GM12865 (cell line): ENCODE results near the gene CRIP2.

ENCODE experiments used
- DNase-seq: peaks from one replicate; pipeline ENCODE4 v3.0.0; 2010; ENCODE audit warnings: low read depth
- H3K4me3 ChIP-seq: 2 replicates; pipeline ENCODE4 v1.5.1; 2011; ENCODE audit warnings: mild to moderate bottlenecking, low read depth, low read length, control low read depth
- TF ChIP-seq, protein P1 (sequence below): IDR thresholded peaks from 2 replicates; pipeline ENCODE4 v1.5.1; 2011; ENCODE audit warnings: low read length, control low read depth, low read depth, inconsistent platforms; ENCODE audit not compliant: insufficient read depth; ENCODE audit errors: missing control alignments

CRIP2 gene

DNA sequence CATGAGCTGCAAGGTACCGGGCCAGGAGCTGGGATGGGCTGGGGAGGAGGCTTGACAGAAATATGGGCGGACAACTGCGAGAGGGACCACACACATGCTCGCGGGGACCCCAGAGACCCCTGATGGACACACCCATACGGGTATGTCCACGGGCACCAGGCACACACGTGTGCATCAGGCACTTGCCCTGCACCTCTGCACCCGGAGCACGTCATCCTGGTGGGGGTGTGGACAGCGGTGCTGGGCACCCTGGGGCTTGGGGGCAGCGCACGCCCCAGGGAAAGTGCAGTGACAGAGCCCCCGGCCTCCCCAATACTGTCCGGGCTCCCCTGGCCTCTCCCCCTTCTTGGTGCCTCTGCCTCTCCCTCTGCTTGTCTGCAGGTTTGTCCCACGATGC, 10.4 kb downstream of the CRIP2 start:
- no peak for DNase-seq
- no peak overlapping the region for H3K4me3 ChIP-seq
- TF ChIP-seq, protein P1, sequence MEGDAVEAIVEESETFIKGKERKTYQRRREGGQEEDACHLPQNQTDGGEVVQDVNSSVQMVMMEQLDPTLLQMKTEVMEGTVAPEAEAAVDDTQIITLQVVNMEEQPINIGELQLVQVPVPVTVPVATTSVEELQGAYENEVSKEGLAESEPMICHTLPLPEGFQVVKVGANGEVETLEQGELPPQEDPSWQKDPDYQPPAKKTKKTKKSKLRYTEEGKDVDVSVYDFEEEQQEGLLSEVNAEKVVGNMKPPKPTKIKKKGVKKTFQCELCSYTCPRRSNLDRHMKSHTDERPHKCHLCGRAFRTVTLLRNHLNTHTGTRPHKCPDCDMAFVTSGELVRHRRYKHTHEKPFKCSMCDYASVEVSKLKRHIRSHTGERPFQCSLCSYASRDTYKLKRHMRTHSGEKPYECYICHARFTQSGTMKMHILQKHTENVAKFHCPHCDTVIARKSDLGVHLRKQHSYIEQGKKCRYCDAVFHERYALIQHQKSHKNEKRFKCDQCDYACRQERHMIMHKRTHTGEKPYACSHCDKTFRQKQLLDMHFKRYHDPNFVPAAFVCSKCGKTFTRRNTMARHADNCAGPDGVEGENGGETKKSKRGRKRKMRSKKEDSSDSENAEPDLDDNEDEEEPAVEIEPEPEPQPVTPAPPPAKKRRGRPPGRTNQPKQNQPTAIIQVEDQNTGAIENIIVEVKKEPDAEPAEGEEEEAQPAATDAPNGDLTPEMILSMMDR, result no peak

DNA sequence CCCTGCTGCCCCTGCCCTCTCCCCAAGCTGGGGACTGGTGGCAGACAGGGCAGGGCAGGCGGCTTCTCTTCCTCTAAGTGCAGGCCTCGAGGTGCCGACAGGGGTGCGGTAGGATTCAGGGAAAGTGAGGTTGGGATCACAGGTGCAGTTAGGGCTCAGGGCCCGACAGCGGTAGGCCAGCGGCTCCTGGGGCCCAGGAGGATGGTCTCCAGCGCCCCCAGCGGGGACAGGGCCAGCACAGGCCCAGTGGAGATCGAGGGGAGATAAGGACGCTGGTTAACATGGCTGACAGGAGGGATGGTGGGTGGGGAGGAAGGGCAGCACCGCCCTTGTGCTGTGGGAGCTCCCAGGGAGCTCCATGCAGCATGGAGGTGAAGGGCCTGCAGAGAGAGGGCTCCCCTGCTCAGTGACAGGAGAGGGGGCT, 11.1 kb downstream of the CRIP2 start:
- TF ChIP-seq, protein P1, result peak; percentile 9
- no peak overlapping the region for H3K4me3 ChIP-seq
- no peak for DNase-seq

DNA sequence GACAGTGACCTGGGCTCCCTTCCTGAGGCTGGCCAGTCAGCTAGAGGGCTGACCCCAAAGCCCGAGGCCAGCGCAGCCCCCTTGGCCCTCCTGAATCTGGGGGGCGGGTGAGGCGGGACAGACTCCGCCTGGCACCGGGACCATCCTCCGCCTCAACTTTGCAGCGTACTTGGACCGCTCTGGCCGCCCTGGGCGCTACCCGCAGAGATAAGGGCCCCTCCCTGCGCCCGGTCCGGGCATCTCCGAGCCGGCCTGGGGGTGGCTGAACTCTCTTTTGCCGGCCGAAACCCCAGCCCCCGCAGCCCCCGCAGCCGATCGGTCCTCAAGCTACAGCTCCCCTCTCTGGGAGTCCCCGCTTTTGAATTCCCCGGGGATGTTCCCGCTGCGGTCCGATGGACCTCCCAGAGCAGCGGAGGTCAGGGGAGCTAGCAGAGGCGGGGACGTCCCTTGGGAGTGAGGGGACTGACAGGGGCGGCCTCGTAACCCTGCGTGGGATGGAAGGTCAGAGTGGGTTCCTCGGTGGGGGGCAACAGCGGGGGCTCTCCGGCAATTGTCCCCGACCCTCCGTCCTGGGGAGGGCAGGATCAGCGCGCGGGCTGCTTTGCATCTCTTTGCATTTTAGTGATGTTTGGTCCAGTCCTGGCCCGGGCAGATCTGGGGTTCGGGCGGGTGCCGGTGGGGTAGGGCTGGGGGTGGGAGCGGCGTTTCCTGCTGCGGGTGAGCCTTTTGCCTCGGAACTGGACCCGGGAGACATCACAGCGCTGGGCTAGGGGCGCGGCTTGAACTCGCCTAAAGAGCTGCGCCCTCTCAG, 11.7 kb downstream of the CRIP2 start, which contains the start of gene CRIP1:
Gene CRIP1 (plus strand): TSS at position 724 of the 811 bp plus-strand sequence. CDS start 374 bp downstream, outside the sequence.
- peak within 1 kb of the TSS; percentile 88 for H3K4me3 ChIP-seq
- DNase-seq, result peak; percentile 45
- TF ChIP-seq, protein P1, result no peak

DNA sequence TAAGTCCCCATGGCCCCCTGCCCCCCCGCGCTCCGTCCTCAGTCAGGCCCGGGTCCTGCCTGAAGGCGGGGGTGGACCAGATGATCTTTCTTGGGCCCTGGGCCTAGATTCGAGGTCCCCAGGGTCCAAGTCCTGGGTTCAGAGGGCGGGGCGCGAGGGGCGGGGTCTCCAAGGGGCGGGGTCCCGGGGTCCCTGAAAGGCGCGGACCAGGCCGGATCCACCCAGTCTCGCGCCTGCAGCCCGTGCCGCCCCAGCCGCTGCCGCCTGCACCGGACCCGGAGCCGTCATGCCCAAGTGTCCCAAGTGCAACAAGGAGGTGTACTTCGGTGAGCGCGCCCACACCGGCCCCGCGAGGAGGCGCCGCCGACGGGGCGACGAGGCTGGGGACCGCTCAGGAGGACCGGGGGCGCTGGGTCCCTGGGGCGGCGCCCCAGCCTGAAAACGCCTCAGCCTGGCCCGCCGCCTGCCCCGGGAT, 12.4 kb downstream of the CRIP2 start:
- DNase-seq, result peak; percentile 57
- TF ChIP-seq, protein P1, result no peak

DNA sequence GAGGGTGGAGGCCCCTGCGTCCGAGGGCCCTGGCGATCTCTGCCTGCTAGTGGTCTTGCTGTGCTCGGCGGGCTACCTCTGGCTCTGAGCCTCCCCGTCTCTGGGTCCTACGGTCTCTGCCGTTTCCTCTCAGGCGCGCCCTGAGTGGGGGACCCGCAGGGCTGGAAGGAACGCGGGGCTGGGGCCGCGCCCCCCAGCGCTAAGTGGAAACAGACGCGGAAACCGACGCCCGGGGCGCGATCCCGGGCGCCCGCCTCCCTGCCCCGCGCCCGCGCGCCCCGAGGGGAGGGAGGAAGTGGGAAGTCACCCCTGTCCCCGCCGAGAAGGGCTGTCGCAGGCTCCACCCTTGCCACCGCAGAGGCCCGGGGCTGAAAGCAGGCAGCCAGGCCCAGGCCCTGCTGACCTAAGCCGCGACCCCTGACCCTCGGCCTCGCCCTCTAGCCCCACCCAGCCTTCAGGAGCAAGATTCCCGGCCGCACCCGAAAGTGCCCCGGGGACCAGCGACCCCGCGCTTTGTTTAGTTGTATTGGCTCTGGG, 12.9 kb downstream of the CRIP2 start:
- TF ChIP-seq, protein P1, result no peak
- peak; percentile 59 for DNase-seq
- peak overlapping the region; percentile 88 for H3K4me3 ChIP-seq

More for the DNA sequence above, 12.4 kb downstream of the CRIP2 start:
- H3K4me3 ChIP-seq, result peak overlapping the region; percentile 88

DNA sequence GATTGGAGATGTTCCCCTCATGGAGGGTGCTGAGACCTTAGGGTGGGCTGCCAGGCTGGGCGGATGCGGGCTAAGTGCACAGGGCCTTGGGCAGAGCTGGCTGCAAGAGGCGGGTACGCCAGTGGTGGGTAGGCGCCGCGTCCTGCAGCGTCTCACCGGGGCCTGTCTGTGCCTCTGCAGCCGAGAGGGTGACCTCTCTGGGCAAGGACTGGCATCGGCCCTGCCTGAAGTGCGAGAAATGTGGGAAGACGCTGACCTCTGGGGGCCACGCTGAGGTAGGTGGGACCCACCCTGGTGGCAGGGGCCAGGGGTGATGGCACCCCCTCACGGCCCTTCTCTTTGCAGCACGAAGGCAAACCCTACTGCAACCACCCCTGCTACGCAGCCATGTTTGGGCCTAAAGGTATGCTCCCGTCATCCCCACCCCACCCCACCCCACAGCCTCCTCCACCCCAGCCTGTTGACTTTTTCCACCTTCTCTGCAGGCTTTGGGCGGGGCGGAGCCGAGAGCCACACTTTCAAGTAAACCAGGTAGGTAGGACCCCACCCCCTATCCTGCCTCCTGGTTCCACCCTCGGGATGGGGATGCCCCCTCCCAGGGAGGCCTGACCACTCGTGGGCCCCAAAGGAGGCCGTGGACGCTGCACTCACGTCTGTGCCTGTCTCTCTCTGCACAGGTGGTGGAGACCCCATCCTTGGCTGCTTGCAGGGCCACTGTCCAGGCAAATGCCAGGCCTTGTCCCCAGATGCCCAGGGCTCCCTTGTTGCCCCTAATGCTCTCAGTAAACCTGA, 13.6 kb downstream of the CRIP2 start:
- peak overlapping the region; percentile 88 for H3K4me3 ChIP-seq
- DNase-seq, result no peak
- TF ChIP-seq, protein P1, result no peak
